Dermis microvascular lymphatic vessel endothelial cell (primary cell): Measurements from ENCODE around the gene MDP1. TPM values are rescaled to one million over a fixed set of nuclear protein-coding genes. Genes with fewer than 3 reads are reported as not detected.
A peak's percentile ranks its signal among the peaks of the same experiment; 100 is the strongest.
"Not testable (repeated sequence)": the region's sequence is repeated elsewhere in the genome, so short reads cannot be mapped to it uniquely, and the experiment has no call there.

Source experiments
- DNase-seq, 2 donors: peaks; one replicate each; pipeline versions ENCODE4 v3.0.0 to v3.0.0-alpha.2; 2010; ENCODE audit warnings: low read depth in 2 of 2
- total RNA-seq: library from RNA; depleted of rRNA; stranded (reverse); fragments of >200 nt; gene quantifications from 2 replicates; pipeline ENCODE4 v1.2.1, GENCODE V29; 2014

The MDP1 gene
- total RNA-seq, 1 donor from 2014 or later = 10.0 TPM

- DNase-seq = peak in 1 of 2 donors; percentile 14
These were observed 36.0 kb upstream of the MDP1 start for GRCh38 chr14:24251880-24252288.

DNA sequence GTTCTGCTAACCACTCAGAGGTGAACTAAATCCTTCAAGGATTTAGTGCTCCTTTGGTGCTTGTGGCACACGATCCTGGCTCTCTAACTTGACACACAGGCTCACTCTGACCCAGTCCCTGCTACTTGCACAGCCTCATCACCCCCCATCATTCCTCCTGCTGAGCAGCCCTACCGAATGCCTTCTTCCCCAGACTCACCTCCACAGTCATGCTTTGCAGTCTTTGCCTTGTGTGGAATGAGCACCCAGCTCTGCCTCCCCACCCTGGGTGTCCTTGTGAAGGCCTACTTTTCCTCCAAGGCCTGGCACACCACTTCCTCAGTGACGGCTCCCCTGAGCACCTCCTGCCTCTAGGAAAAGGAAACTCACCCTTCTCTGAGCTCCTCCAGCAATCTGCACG lies 34.5 kb upstream of the MDP1 start:
- no peak for DNase-seq

- DNase-seq = no peak
These were observed 33.6 kb upstream of the MDP1 start for GRCh38 chr14:24249230-24250021.

DNA sequence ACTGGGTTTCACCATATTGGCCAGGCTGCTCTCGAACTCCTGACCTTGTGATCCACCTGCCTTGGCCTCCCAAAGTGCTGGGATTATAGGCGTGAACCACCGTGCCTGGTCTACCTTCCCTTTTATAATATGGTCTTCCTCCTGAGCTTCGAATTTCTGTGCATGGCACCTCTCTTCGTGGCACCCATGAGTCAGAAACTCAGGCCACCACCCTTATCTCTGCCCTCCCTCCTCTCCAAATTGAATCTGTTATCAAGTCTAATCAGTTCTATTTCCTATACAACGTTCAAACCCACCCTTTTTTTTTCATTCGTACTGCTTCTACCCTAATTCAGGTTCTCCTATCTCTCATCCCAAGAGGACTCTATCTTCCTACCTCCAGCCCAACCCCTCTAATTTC lies 31.6 kb upstream of the MDP1 start:
- DNase-seq = no peak

DNA sequence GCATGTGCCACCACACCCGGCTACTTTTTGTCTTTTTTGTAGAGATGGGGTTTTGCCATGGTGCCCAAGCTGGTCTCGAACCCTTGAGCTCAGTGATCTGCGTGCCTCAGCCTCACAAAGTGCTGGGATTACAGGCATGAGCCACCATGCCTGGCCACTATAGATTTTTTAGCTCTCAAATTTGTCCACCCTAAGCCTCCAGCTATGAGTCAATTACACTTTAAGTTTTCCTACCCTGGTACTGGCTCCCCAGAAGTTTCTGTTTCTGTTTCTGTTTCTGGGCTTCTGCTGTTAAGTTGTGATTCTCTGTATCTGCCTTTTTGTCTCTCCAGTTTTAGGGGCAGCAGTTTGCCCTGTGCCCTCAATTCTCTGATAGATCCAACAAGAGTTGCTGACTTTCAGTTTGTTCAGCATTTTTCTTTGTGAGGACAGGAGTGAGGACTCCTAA lies 30.9 kb upstream of the MDP1 start:
- no peak for DNase-seq

DNA sequence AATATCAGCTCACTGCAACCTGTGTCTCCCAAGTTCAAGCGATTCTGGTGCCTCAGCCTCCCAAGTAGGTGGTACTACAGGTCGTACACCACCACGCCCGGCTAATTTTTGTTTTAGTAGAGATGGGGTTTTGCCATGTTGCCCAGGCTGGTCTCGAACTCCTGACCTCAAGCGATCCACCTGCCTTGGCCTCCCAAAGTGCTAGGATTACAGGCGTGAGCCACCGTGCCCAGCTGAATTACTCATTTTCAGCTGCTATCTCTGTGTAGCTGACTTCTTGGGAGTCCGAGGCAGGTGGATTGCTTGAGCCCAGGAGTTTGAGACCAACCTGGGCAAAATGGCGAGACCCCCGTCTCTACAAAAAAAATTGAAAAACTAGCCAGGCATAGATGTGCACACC lies 29.5 kb upstream of the MDP1 start:
- not testable (repeated sequence) for DNase-seq

DNA sequence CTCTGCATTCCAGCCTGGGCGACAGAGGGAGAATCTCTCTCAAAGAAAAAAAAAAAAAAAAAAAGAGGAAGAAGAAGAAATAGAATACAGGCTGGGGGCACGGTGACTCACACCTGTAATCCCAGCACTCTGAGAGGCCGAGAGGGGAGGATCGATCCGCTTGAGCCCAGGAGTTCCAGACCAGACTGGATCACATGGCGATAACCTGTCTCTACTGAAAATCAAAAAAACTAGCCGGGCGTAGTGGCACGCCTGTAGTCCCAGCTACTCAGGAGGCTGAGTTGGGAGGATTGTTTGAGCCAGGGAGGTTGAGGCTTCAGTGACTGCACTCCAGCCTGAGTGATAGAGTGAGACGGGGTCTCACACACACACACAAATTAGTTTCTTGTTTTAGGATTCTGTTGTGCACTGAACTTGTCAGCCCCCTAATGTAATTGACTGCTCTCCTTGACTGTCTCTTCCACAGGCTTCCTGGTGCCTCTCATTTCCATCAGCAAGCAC lies 27.5 kb upstream of the MDP1 start:
- peak in 1 of 2 donors; percentile 47 for DNase-seq

DNA sequence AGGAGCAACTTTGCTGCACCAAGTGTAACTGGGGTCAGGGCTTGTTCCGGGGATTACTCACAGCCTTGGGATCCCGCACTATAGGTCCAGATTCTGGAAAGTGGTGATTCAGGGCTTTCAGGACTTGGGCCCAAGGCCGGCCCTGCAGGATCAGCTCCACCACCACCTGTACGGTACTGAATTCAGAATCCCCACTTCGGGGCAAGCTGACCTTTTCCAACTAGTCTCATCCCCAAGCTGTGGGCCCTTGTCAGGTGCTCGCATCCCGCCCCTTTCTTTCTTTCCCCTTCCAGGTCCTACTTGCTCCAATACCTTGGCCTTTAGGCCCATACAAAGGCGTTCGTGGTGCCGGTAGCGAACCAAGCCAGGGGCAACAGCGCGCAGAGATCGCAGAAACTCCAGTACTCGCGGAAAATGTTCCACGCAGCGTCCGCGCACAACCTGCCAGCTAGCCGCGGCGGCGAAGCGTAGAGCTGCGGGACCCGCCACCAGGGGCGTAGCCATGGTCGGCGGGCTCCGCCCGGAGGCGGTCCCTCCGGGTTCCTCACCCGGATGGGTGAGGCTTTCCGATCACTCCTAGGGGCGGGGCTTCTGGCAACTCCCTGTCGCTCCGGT lies 26.1 kb upstream of the MDP1 start:
- peak; percentile 87 to 92 for DNase-seq

- no peak for DNase-seq
These were observed 24.4 kb upstream of the MDP1 start for GRCh38 chr14:24240110-24240918.

DNA sequence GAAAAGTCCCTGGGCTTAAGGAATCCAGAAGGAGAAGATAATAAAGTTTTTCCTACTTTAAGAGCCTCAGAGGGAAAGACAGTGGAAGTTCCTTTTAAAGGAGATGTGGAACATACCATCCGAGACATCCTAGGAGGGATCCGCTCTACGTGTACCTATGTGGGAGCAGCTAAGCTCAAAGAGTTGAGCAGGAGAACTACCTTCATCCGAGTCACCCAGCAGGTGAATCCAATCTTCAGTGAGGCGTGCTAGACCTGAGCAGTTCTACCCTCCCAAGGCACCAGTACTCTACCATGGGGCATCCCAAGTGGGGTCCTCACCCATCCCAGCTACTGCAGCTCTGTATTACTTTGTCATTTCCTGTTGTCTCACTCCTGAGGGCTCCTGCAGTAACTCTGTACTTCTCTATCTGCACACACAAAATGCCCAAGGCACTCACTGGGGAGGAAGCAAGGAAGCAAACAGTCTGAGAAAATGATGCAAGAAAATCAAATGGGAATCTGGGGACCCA lies 22.7 kb upstream of the MDP1 start:
- no peak for DNase-seq

- DNase-seq = no peak
These were observed 22.3 kb upstream of the MDP1 start for GRCh38 chr14:24238123-24238522.

GRCh38 chr14:24237463-24237955 lies 21.6 kb upstream of the MDP1 start:
- DNase-seq = no peak

DNA sequence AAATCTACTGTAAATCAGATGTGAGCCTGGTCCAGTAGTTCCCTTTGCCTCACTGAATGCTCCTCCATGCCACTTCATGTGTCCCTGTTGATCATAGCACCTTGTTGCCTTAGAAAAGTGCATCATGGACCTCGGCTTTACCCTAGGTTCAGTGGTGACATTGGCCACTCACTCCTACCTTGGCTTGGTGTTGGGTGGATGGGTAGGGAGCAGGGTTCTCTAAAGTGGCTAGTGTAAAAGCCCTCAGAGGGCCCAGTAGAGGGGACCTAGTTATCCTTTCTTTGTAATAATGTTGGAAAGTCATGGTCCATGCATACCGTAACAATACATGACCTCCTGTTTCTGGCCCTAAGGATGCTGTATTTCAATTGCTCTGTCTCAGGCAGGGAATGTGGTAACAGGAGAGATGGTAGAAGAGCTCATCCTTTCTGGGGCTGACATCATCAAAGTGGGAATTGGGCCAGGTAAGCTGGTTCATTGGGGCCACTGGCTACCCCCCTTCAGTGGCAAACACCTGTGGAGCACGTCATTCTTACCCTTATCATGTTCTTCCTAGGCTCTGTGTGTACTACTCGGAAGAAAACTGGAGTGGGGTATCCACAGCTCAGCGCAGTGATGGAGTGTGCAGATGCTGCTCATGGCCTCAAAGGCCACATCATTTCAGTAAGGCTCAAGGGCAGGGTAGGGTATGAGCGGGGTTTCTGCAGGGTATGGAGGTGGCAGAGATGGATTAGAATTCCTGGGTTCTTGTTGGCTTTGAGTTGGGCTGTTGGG lies 21.0 kb upstream of the MDP1 start:
- no peak for DNase-seq

DNA sequence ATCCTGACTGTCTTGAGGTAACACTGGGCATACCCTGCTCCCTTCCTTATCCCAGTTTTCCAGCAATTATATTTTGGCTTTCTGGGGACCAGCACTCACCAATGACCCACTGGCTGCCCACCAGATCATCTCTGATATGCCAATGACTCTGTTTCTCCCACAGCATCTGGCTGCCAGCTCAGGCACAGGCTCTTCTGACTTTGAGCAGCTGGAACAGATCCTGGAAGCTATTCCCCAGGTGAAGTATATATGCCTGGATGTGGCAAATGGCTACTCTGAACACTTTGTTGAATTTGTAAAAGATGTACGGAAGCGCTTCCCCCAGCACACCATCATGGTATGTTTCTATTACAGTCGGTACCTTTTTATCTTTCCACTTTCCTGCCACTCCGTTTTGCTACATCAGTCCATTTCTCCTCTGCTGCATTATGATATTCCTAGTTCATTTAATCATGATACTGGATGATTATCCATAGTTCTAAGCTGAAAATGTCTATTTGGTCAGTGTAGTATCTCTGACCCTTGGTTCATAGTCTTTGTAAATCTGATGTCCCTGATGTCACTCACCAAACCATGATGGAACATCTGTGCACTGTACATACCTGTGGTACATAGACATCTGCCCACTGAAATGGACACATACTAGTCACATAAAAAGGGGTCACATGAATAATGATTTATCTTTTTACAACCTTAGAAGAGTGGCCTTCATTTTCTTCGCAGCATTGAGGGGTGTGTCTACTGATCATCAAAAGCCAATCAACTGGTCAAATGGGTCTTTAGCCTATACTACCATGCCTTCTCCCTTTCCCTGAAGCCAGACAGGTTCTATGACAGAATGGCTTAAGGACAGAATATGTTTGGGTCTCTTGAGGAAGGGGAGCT lies 20.2 kb upstream of the MDP1 start:
- no peak for DNase-seq

DNA sequence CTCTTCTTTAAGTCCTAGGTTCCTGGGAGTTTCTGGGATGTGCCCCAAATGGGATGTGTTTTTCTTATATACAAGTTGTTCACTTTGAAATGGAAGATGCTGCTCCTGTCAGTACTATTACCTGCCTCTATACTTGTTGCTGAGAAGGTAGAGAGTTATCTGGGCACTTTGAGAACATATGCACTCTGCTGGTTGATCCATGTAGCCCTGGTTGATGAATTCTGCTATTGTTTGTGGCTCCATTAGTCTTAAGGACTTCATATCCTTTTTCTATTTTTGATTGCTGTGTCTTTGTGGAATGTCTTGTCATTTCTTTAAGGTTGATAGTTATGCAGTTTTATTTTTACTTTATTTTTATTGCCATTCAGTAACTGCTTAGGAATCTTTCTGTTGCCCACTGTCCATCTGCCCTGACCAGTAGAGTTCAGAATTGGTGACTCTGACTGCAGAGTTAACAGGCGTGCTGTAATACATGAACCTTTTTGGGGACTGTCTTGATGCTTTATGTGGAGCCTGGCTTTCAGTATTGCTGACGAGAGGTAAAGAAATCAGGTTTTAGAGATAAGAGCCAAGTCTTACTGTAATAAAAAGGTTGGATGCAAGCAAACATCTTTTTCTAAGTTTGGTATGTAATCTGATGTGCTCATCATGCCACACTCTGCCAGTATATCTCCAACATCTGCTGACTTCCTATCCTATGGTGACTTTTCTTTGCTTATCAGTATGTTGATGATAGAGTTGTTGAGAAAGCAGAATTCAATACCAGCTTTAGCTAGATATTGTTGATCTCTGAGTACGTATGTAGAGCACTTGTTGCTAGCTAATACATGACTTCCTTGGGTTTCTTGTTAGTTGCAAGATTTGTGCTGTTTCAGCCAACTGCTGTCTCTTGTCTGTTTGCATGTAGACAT lies 18.5 kb upstream of the MDP1 start:
- DNase-seq = no peak

DNA sequence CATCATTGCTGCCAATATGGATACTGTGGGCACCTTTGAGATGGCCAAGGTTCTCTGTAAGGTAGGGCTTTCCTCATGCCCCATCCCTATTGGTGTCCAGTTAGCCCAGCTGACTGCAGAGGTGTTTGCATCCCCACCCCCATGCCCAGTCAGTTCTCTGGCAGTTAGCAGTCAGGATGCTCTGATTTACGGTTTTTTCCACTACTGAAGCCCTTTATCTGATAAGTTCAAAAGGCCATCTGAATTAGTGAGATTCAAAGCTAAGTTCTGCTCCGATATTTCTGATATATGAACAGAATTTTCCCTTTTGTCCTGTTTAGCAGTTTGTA lies 17.6 kb upstream of the MDP1 start:
- DNase-seq = peak; percentile 24 to 47

- peak in 1 of 2 donors; percentile 24 for DNase-seq
These were observed 17.0 kb upstream of the MDP1 start, which contains the start of gene GMPR2 for GRCh38 chr14:24232645-24233537. Gene GMPR2 (plus strand): TSS chr14:24232929. CDS start chr14:24233254, 325 bp downstream.
